ENCODE results near the gene MBLAC2. TPM values are rescaled to one million over a fixed set of nuclear protein-coding genes. Genes with fewer than 3 reads are reported as not detected.

The MBLAC2 gene
- total and polyA plus RNA-seq, 2 experiments from 2014 or later, result 4.8 to 5.6 TPM

DNA sequence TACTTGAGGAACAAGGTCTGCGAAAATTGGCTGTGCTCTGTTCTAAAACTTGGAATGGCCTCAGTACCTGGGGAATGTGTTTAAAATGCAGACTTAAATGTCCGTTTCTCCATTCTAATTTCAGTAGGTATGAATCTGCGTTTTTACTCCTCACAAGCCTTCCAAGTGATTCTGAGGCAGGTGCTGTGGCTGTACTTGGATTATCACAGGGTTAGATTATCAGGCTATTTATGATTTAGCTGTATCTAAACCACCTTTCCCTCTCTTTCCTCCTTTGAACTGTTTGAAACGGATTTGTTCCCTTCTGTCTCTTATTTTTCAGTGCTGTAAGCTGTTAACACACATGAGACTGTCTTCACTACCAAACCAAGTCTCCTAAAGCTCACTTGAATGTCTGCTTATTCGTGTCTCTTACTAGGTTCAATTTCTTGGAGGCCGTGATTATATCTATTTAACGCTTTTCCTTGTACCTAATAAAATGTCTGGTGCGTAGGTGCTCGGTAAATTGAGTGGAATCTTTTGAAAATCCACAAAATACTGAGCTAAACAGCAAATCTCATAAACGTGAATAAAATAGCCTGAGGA lies 64.3 kb downstream of the MBLAC2 start:
- no peaks in the 10 kb centered on the region for H4K20me1 ChIP-seq (ENCODE audit: insufficient read depth)
- peak overlapping the region; percentile 95 for H3K9ac ChIP-seq
- 0 out of 2 replicates have a peak, but pooled peaks cover 9% of the 10 kb centered on the region for H3K36me3 ChIP-seq (ENCODE audit: low read depth)
- H3K4me2 ChIP-seq (ENCODE audit: unreplicated experiment), result peak overlapping the region; percentile 99
- peak overlapping the region; percentile 96 for H2AFZ ChIP-seq
- H3K27me3 ChIP-seq (replicated peaks; ENCODE audit: insufficient read depth), result no peaks in the 10 kb centered on the region
- H3K4me3 ChIP-seq, result peak overlapping the region; percentile 96
- H3K27ac ChIP-seq, result peak overlapping the region; percentile 93
- peaks cover 18% of the 10 kb centered on the region for H3F3A ChIP-seq (ENCODE audit: insufficient read depth)
- DNase-seq, result peak; percentile 25
- no peaks in the 10 kb centered on the region for H3K9me2 ChIP-seq (ENCODE audit: insufficient read depth)
- H3K9me3 ChIP-seq (ENCODE audit: low read depth), result no peaks in the 10 kb centered on the region
- TF ChIP-seq EZH2 (IDR thresholded peaks at IDR 0.05; ENCODE audit: insufficient read depth, poor library complexity, severe bottlenecking), result no peak
- no peak for TF ChIP-seq EZH2phosphoT487 (IDR thresholded peaks at IDR 0.05; ENCODE audit: insufficient read depth, low read depth)
- 0 to 1% methylated on average over 10 of the region's 10 CpGs for WGBS, 2 experiments (ENCODE audit: low coverage in 1 of 2, low lambda C conversion rate in 2 of 2, missing lambda C conversion rate in 2 of 2)
- H3K79me2 ChIP-seq (ENCODE audit: insufficient read depth), result peaks cover 21% of the 10 kb centered on the region
- in situ Hi-C loops (cut with MboI), result loop anchor here (25.0 kb wide), 1 partner anchor 1523 kb away; the partner anchor contains the start of gene MEF2C
- H3K4me1 ChIP-seq (ENCODE audit: insufficient read depth), result peaks cover 35% of the 10 kb centered on the region

- DNase-seq, result peak; percentile 97
- no peak for TF ChIP-seq EZH2 (IDR thresholded peaks at IDR 0.05; ENCODE audit: insufficient read depth, poor library complexity, severe bottlenecking)
- TF ChIP-seq EZH2phosphoT487 (IDR thresholded peaks at IDR 0.05; ENCODE audit: insufficient read depth, low read depth), result no peak
- Histone ChIP-seq H3K4me2 (ENCODE audit: unreplicated experiment) (peak within 1 kb of the TSS; percentile 99), H4K20me1 (ENCODE audit: insufficient read depth) (no peaks in the 10 kb centered on the region), H3K9me2 (ENCODE audit: insufficient read depth) (no peaks in the 10 kb centered on the region; the same call in 1 of the 2 replicates), H3F3A (ENCODE audit: insufficient read depth) (peaks cover 18% of the 10 kb centered on the region), H3K36me3 (ENCODE audit: low read depth) (0 out of 2 replicates have a peak, but pooled peaks cover 13% of the 10 kb centered on the region), H3K4me1 (ENCODE audit: insufficient read depth) (peaks cover 35% of the 10 kb centered on the region), H2AFZ (peak within 1 kb of the TSS; percentile 99), H3K27ac (peak within 1 kb of the TSS; percentile 93), H3K79me2 (ENCODE audit: insufficient read depth) (peaks cover 25% of the 10 kb centered on the region), H3K9ac (peak within 1 kb of the TSS; percentile 95), H3K4me3 (peak within 1 kb of the TSS; percentile 96), H3K27me3 (replicated peaks; ENCODE audit: insufficient read depth) (no peaks in the 10 kb centered on the region), H3K9me3 (ENCODE audit: low read depth) (no peaks in the 10 kb centered on the region)
- 1 to 2% methylated on average over 51 of the region's 51 CpGs for WGBS, 2 experiments (ENCODE audit: low coverage in 1 of 2, low lambda C conversion rate in 2 of 2, missing lambda C conversion rate in 2 of 2)
- in situ Hi-C loops (cut with MboI), result loop anchor here (25.0 kb wide), 1 partner anchor 1522 kb away; the partner anchor contains the start of gene MEF2C
Measured at GRCh38 chr5:90409318-90410177, 65.0 kb downstream of the MBLAC2 start, which contains the start of gene CETN3. CETN3 (minus strand) TSS chr5:90409756; CDS start chr5:90409661, 95 bp downstream.

- Histone ChIP-seq H3K79me2 (ENCODE audit: insufficient read depth) (peaks cover 25% of the 10 kb centered on the region), H3K27me3 (replicated peaks; ENCODE audit: insufficient read depth) (no peaks in the 10 kb centered on the region)
Measured at GRCh38 chr5:90408571-90409317, 65.8 kb downstream of the MBLAC2 start.

More at GRCh38 chr5:90408571-90409317, 65.8 kb downstream of the MBLAC2 start:
- Histone ChIP-seq H4K20me1 (ENCODE audit: insufficient read depth) (no peaks in the 10 kb centered on the region), H3K4me2 (ENCODE audit: unreplicated experiment) (peak overlapping the region; percentile 98), H3K9me3 (ENCODE audit: low read depth) (no peaks in the 10 kb centered on the region), H2AFZ (peak overlapping the region; percentile 99), H3K27ac (peak overlapping the region; percentile 93), H3K9ac (peak overlapping the region; percentile 95), H3F3A (ENCODE audit: insufficient read depth) (peaks cover 18% of the 10 kb centered on the region), H3K4me3 (peak overlapping the region; percentile 96), H3K36me3 (ENCODE audit: low read depth) (0 out of 2 replicates have a peak, but pooled peaks cover 13% of the 10 kb centered on the region), H3K4me1 (ENCODE audit: insufficient read depth) (peaks cover 35% of the 10 kb centered on the region), H3K9me2 (ENCODE audit: insufficient read depth) (no peaks in the 10 kb centered on the region; the same call in 1 of the 2 replicates)
- peak; percentile 22 for DNase-seq
- TF ChIP-seq EZH2 (IDR thresholded peaks at IDR 0.05; ENCODE audit: insufficient read depth, poor library complexity, severe bottlenecking), result no peak
- no peak for TF ChIP-seq EZH2phosphoT487 (IDR thresholded peaks at IDR 0.05; ENCODE audit: insufficient read depth, low read depth)
- 5% methylated on average over 14 of the region's 14 CpGs for WGBS, 2 experiments (ENCODE audit: low coverage in 1 of 2, low lambda C conversion rate in 2 of 2, missing lambda C conversion rate in 2 of 2)
- in situ Hi-C loops (cut with MboI), result loop anchor here (25.0 kb wide), 1 partner anchor 1521 kb away; the partner anchor contains the start of gene MEF2C

Other genes with a start within 250 kb of the MBLAC2 start
- gene CETN3, start 65.0 kb downstream of the MBLAC2 start, total RNA-seq (2014; rRNA removed; shearing (Covaris generic)), result 9.5 and 28.3 TPM in 2 replicates
- gene CETN3, start 65.0 kb downstream of the MBLAC2 start, polyA plus RNA-seq (2016; fragmentation: Nextera tagmentation; extraction: Ambion mirVana), result 28.5 and 29.8 TPM in 2 replicates
- 1.5 and 8.8 TPM in 2 replicates for gene POLR3G, start 93 bp upstream of the MBLAC2 start, total RNA-seq (2014; rRNA removed; shearing (Covaris generic))
- gene POLR3G, start 93 bp upstream of the MBLAC2 start, polyA plus RNA-seq (2016; fragmentation: Nextera tagmentation; extraction: Ambion mirVana), result 3.3 and 3.9 TPM in 2 replicates
- 18.7 and 20.1 TPM in 2 replicates for gene LYSMD3, start 54.8 kb upstream of the MBLAC2 start, total RNA-seq (2014; rRNA removed; shearing (Covaris generic))
- 19.7 and 22.6 TPM in 2 replicates for gene LYSMD3, start 54.8 kb upstream of the MBLAC2 start, polyA plus RNA-seq (2016; fragmentation: Nextera tagmentation; extraction: Ambion mirVana)
- not detected in 2 replicates for gene ADGRV1, start 84.0 kb upstream of the MBLAC2 start, total RNA-seq (2014; rRNA removed; shearing (Covaris generic))
- not detected in 2 replicates for gene ADGRV1, start 84.0 kb upstream of the MBLAC2 start, polyA plus RNA-seq (2016; fragmentation: Nextera tagmentation; extraction: Ambion mirVana)